GM20000 (cell line): ENCODE results near the gene SHOX.

Experiments
- DNase-seq: peaks from one replicate; pipeline ENCODE4 v3.0.0; 2012; ENCODE audit warnings: low spot score
- TF ChIP-seq, protein P1 (sequence below): IDR thresholded peaks from 2 replicates; pipeline ENCODE4 v1.5.1; 2012; ENCODE audit warnings: mild to moderate bottlenecking, control low read depth; ENCODE audit errors: extremely low read depth, missing control alignments

SHOX gene

DNA sequence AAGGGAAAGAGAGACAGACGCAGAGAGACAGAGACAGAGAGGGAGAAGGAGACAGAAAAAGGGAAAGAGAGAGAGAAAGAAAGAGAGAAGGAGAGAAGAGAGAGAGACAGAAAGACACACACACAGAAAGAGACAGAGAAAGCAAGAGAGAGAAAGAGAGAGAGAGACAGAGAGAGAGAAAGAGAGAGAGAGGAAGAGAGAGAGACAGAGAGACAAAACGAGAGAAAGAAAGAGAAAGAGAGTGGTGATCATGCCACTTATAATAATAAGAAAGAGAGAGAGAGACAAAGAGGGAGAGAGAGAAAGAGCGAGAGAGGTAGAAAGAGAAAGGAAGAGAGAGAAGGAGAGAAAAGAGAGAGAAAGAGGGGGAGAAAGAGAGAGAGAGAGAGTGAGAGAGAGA lies 51.4 kb downstream of the SHOX start:
- TF ChIP-seq, protein P1, sequence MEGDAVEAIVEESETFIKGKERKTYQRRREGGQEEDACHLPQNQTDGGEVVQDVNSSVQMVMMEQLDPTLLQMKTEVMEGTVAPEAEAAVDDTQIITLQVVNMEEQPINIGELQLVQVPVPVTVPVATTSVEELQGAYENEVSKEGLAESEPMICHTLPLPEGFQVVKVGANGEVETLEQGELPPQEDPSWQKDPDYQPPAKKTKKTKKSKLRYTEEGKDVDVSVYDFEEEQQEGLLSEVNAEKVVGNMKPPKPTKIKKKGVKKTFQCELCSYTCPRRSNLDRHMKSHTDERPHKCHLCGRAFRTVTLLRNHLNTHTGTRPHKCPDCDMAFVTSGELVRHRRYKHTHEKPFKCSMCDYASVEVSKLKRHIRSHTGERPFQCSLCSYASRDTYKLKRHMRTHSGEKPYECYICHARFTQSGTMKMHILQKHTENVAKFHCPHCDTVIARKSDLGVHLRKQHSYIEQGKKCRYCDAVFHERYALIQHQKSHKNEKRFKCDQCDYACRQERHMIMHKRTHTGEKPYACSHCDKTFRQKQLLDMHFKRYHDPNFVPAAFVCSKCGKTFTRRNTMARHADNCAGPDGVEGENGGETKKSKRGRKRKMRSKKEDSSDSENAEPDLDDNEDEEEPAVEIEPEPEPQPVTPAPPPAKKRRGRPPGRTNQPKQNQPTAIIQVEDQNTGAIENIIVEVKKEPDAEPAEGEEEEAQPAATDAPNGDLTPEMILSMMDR = no peak
- DNase-seq = no peak

DNA sequence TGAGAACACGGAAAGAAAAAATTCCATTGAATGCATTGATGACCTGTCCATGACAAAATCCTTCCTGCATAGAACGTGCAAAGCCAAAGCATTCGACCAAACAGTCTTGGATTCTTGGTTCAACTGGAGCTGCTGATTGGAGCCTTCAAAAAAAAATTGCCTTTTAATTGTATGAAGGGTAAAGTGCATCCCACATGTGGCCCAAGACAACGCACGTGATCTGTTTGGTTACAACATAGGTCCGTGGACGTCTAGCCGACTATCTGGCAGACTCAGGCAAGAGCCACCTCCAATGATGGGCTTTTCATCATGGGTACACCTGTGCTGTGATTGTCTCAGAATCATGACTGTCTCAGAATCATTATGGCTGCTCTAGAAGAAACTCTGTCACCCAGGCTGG lies 52.3 kb downstream of the SHOX start:
- DNase-seq = no peak
- TF ChIP-seq, protein P1 = no peak

DNA sequence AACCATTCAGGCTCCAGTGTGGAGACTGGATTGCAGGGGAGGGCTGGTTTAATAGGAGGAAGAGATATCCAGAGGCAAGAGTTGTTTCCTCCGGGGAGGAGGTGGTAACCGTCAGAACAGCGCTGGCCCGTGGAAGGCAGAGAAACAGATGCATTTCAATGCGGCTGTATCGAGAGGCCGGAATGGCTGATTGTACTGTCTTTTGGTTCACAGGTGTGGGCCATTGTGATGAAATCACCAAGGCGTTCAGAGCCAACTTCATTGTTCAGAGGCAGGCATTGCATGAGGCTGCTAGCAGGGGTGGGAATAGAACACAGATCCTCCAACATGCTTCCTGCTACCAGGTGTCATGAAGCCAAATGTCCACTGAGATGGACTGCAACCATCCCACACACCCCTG lies 53.0 kb downstream of the SHOX start:
- no peak for DNase-seq
- TF ChIP-seq, protein P1 = no peak

DNA sequence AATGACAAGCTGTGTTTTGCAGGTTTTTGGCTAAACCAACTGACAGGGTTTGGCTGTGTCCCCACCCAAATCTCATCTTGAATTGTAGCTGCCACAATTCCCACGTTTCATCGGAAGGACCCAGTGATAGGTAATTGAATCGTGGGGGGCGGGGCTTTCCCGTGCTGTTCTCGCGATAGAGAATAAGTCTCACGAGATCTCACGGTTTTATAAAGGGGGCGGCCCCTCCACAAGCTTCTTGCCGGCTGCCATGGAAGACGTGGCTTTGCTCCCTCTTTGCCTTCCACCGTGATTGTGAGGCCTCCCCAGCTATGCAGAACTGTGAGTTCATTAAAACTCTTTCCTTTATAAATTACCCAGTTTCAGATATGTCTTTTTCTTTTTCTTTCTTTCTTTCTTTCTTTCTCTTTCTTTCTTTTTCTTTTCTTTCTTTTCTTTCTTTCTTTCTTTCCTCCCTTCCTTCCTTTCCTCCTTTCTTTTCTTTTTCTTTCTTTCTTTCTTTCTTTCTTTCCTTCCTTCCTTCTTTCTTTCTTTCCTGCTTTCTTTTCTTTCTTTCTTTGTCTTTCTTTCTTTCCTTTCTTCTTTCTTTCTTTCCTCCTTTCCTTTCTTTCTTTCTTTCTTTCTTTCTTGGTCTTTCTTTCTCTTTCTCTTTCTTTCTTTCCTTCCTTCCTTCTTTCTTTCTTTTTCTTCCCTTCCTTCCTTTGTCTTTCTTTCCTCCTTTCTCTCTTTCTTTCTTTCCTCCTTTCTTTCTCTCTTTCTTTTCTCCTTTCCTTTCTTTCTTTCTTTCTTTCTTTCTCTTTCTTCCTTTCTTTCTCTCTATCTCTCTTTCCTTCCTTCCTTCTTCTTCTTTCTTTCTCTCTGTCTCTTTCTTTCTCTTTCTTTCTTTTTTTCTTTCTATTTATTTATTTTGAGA lies 54.8 kb downstream of the SHOX start:
- DNase-seq = no peak
- TF ChIP-seq, protein P1 = no peak

DNA sequence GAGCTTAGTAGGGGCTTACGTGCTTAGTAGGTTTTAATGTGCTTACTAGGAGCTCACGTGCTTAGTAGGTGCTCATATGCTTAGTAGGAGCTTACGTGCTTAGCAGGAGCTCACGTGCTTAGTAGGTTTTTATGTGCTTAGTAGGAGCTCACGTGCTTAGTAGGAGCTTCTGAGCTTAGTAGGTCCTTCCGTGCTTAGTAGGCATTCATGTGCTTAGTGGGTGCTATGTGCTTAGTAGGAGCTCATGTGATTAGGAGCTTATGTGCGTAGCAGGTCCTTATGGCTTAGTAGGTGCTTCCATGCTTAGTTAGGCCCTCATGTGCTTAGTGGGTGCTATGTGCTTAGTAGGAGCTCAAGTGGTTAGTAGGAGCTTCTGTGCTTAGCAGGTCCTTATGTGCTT lies 59.4 kb downstream of the SHOX start:
- TF ChIP-seq, protein P1 = no peak
- no peak for DNase-seq

DNA sequence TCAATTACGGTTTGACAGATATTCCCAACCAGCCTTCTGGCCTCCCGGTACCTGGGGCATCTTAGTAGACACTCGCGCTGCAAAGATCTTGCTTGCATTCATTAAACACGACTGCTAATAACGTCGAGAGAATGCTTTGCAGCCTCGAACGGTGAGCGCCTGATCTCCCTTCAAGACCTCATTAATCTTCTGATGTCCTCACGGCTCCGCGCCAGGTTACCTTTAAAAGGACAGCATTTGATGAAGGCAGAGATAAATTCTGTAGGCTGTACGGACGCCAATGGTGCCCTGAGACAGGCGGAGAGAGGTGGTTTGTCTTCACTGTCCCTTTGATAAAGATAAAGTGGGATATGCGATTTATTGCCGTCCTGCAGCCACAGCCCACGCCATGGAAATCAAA lies 64.2 kb downstream of the SHOX start:
- TF ChIP-seq, protein P1 = no peak
- no peak for DNase-seq

DNA sequence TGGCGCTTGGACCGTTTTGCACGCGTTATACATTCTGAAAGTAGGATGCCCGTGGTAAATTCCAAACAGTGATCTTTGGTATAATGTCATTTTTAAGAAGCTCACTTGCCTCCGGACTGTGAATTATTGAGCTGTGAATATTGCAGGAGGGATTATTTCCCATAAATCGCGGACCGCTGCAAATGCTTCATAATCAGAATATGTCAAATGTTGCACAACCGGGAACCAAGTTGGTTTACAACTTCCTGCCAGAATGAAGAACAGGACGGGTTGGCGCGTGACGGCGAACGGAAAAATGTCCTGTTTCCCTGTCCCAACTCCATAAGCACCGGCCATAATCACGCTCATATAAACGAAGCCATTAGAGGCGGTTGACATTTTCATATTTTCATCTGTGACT lies 67.6 kb downstream of the SHOX start:
- DNase-seq = no peak
- TF ChIP-seq, protein P1 = no peak
